ELF-1 (cell line): Measurements from ENCODE around the gene SLC39A11.
"Not testable (repeated sequence)": the region's sequence is repeated elsewhere in the genome, so short reads cannot be mapped to it uniquely, and the experiment has no call there.

Experiments
- DNase-seq: peaks from one replicate; pipeline ENCODE4 v3.0.0-alpha.2; 2016; ENCODE audit warnings: low read depth, low spot score

SLC39A11 gene

GRCh38 chr17:72922219-72922618 is 170.3 kb downstream of the SLC39A11 start:
- no peak for DNase-seq

DNA sequence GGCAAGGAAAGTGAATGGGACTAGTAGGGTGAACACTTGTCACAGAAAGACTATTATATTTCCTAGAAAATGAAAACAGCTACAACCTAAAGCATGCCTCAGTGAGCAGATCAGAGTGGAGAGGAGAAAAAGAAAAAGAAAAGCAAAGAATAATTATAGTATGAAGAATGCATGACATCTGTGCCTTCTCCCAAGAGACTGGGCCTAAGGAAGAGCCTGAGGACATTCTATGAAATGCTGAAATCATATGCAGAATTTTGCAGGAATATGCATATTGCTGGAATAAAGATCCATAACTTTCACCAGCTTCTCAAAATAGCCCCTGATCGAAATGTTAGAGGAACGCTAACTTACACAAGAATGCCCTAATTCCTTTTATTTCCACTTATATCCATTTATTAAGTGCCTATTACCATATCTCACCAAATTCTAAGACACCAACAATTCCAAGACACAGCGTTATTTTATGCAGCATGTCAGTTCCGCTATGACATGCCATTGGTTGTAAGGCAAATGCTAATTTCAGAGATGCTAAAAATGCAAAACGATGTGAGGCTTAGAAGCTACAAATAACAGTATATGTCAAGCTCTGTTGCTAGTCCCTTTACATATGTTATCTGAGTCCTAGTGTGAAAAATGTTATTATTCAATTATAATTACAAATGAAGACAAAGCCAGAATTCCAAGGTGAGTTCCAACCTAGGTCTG is 171.0 kb downstream of the SLC39A11 start:
- no peak for DNase-seq

DNA sequence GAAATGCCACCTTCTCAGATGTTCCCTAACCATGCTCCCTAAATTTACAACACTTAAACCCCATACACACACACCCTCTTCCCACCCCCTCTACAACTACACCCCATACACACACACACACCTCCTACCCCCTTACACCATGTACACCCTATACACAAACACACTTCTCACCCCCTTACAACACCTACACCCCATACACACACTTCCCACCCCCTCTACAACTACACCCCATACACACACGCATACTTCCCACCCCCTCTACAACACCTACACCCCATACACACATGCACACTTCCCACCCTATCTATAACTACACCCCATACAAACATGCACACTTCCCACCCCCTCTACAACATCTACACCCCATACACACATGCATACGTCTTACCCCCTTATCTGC is 172.0 kb downstream of the SLC39A11 start:
- no peak for DNase-seq

- no peak for DNase-seq
These were observed 175.5 kb downstream of the SLC39A11 start for GRCh38 chr17:72916991-72917390.

DNA sequence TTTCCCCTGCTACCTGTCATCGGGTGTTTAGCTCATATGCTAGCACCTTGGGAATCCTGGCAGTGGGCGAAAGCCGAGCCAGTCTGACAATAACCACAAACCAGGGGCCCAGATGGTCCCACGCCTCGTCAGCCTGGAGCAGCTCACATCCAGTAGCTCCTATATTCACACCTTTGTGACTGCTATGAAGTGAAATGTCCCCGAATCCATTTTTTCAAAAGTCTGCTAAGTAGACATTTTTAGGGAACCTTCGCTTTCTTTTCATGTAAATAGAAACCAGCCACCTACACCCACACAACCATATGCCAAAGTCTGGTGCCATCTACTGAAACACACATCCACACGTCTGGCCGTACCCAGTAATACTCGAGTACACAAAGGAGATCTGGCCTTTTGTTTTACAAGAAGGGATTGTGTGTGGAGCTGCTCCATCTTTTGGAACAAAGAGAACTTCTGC is 176.8 kb downstream of the SLC39A11 start:
- no peak for DNase-seq

GRCh38 chr17:72913142-72913682 is 179.3 kb downstream of the SLC39A11 start:
- DNase-seq = no peak

DNA sequence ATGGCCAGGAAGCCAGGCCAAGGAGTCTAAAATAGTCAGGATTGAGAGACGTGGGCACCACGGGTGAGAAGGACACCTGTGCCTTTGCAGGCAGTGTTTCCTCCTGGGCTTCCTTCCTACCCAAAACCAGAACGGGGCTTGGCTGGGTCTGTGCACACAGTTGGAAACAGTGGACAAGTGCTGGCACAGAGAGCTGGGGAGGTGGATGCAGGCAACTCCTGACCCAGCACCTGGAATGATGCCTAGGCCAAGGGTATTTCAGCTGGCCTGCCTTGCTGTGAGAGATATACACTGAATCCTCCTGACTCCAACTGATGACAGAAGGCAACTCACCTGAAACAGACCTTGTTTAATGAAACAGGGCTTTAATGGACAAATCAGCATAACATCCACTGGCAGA is 186.2 kb downstream of the SLC39A11 start:
- DNase-seq = no peak

DNA sequence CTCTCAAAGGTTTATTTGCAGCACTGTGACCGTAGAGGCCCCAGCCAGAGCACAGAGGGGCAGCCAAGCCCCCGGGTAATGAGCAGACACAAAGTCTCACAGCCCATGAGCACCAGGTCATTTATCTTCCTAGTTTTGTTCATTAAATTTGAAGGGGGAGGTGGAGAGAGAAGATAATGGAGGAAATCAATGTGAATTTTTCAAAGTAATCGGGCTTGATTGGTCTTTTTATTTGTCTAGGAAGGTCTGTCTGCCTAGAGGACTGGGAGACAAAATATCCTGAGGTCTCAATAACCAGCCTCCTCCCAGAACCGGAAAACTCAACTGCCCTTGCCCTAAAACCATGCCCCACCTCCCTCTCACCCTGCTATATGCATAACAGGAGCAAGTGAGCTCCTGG is 189.0 kb downstream of the SLC39A11 start:
- DNase-seq = no peak

GRCh38 chr17:72901657-72902056 is 190.8 kb downstream of the SLC39A11 start:
- no peak for DNase-seq

- no peak for DNase-seq
These were observed 191.4 kb downstream of the SLC39A11 start for GRCh38 chr17:72901083-72901482.

- no peak for DNase-seq
These were observed 191.9 kb downstream of the SLC39A11 start for GRCh38 chr17:72900654-72900971.

DNA sequence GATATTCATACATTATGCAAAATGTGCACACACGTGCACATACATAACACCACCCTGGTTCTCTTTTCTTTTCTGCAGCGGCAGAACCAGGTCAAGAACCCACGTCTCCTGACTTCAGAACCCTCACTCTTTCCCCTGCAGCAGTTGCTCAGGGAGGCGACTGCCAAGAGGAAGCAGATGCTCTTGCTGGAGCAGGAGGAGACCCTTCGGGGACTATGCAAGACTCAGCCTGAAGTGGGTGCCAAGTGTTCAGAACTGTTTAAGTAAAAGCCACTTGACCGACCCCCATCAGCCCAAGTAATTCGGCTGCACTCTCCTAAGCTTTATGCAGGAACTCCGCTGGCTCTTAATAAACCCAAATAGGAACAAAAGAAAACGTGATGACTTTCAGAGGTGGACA is 193.8 kb downstream of the SLC39A11 start:
- no peak for DNase-seq

- not testable (repeated sequence) for DNase-seq
These were observed 196.2 kb downstream of the SLC39A11 start for GRCh38 chr17:72896288-72896687.

- no peak for DNase-seq
These were observed 200.9 kb downstream of the SLC39A11 start for GRCh38 chr17:72891627-72892026.

DNA sequence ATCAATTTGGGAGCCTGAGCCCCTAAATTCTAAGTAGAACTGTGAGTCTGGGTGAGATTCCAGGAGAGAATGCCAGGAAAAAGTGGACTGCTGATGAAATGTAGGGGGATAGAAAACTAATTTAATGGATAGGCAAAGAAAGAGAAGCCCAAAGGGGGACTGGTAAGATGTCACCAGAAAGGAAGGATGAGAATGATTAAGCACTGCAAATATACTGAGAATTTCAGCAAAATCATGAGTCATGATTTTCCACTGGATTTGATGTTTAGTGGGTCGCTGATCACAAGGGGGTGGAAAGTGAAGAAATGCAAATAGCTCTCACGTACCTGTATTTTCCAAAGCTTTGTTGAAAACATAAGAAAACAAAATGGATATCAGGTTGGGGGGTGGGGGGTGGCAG is 201.8 kb downstream of the SLC39A11 start:
- no peak for DNase-seq

GRCh38 chr17:72887917-72888316 is 204.6 kb downstream of the SLC39A11 start:
- no peak for DNase-seq

DNA sequence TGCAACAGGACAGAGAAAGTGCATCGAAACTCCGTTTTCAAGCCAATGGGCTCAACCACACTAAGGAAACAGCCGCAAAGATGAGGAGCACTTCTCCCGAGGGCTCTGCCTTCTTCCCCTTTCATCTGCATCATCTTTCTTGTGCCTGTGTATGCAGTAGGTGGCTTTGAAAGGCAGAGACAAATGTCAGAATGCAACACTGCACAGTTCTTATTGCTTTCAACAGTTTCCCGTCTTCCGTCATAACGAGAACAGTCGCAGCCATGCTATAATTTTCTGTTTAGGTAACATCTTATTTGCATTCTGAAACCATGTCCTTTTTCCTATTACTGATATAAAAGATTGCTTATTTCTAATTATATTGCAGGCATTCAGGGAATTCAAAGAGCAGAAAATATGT is 205.2 kb downstream of the SLC39A11 start:
- DNase-seq = no peak

DNA sequence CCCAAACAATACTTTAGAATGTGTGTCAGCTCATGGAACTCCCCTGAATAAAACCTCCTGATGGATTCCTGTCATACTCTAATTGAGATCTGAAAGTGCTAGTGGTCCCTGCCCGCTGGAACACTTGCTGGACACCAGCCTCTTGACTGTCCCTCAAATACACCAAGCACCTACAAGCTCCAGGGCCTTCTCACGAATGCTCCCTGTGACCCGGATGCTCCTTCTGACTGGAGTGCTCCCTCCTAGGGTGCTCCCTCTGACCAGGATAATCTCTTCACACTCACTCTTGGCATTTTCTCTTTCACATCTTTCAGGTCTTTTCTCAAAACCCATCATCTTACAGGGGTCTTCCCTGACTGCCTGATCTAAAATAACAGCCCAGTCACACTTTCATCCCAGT is 205.9 kb downstream of the SLC39A11 start:
- no peak for DNase-seq

DNA sequence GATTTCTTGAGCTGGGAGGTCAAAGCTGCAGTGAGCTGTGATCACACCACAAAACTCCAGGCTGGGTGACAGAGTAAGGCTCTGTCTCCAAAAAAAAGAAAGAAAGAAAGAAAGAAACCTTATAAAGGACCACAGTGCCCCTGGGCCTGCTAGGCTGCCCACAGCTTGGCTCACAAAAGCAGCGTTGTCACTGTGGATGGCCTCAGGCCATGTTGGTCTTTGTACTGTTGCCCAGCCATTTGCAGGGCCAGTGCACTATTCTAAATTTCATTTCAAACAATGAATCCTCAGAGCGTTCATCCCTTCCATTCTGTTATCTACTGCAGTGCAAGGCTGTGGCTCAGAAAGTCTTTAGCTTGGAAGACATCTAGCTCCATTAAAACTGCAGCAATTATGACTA is 208.4 kb downstream of the SLC39A11 start:
- peak; percentile 37 for DNase-seq

DNA sequence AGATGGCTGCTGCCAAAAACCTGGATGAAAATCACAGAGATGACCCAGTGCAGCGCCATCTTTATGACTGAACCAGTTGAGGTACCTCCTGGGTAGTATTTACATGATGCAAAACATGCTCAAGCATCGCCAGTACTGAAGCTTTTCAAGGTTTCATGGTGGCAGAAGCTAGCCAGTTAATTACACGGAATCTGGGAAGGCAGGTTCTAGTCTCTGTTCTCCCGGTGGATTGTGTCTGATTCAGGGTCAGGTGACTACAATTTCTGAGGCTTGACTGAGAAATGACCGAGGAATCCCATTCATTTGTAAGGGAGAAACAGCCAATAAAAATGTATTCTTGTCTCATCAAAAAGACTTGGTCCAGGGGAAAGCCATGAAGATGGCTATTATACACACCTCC is 209.1 kb downstream of the SLC39A11 start:
- DNase-seq = no peak

DNA sequence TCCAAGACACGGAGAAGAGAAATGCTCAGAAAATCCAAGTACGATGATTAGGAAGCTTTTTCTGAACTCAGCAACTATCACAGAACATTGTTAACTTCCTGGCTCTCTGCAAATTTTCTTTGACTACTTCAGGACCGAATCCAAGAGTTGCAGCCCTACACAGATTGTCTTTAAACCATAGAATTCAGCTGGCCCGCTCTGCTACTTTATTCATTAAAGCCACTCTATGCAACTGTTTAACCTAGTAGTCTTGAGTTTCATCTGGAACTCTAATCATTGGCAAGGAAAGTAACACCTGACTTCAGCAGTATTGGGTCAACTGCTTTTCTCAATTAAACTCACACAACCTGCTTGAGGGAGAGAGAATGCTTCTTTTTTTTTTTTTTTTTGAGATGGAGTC is 210.1 kb downstream of the SLC39A11 start:
- no peak for DNase-seq

- no peak for DNase-seq
These were observed 212.6 kb downstream of the SLC39A11 start for GRCh38 chr17:72879877-72880276.

- DNase-seq = no peak
These were observed 213.4 kb downstream of the SLC39A11 start for GRCh38 chr17:72878975-72879660.
